Left lobe of liver (tissue), 2 donors: Measurements from ENCODE around the gene PEX11A. TPM values are rescaled to one million over a fixed set of nuclear protein-coding genes. Genes with fewer than 3 reads are reported as not detected.

Source experiments
- ATAC-seq: fragments of 200-7000 bp; cut with Tn5 transposase; one replicate; pipeline ENCODE4 v1.9.1; 2020; ENCODE audit warnings: mild to moderate bottlenecking, moderate library complexity
- DNase-seq: peaks from one replicate; pipeline ENCODE4 v3.0.0-alpha.2; 2020; ENCODE audit warnings: low spot score
- total RNA-seq: library from RNA; stranded (reverse); gene quantifications from one replicate; pipeline ENCODE4 v1.2.1, GENCODE V29; 2021
- donor health status: DM: no; HTN: no; CAD: no; lungs with moderate emphysema.
- donor health status: DM: no; HTN: yes; CAD: no.

PEX11A gene
- total RNA-seq, 1 donor from 2014 or later, result 25.8 TPM

GRCh38 chr15:89632563-89633430 lies 57.8 kb downstream of the PEX11A start:
- ATAC-seq (no peak), DNase-seq (no peak)

- DNase-seq (peak; percentile 28), ATAC-seq (no peak)
Observed at GRCh38 chr15:89631902-89632264, 58.7 kb downstream of the PEX11A start.

Other genes with a start within 250 kb of the PEX11A start
- 0.15 TPM for gene RHCG, start 194.2 kb downstream of the PEX11A start, total RNA-seq
- 0.10 TPM for gene TICRR, start 115.3 kb downstream of the PEX11A start, total RNA-seq
- gene KIF7, start 35.3 kb downstream of the PEX11A start, total RNA-seq, result 1.1 TPM
- gene PLIN1, start 11.4 kb downstream of the PEX11A start, total RNA-seq, result 38.1 TPM
- not detected for gene WDR93, start 57 bp upstream of the PEX11A start, total RNA-seq
- gene MESP1, start 60.5 kb upstream of the PEX11A start, total RNA-seq, result 3.1 TPM
- gene MESP2, start 85.6 kb upstream of the PEX11A start, total RNA-seq, result 0.15 TPM
- 383 TPM for gene ANPEP, start 124.1 kb upstream of the PEX11A start, total RNA-seq
- gene AP3S2, start 203.2 kb upstream of the PEX11A start, total RNA-seq, result 26.4 TPM
- gene ARPIN, start 222.2 kb upstream of the PEX11A start, total RNA-seq, result 6.2 TPM